H9 (cell line): ENCODE results near the gene CKS2. TPM values are rescaled to one million over a fixed set of nuclear protein-coding genes. Genes with fewer than 3 reads are reported as not detected.

Source experiments
- DNase-seq: peaks from one replicate; pipeline ENCODE4 v3.0.0-alpha.2; 2017
- H2AFZ ChIP-seq: one replicate; pipeline ENCODE4 v1.6.1; 2013; ENCODE audit warnings: mild to moderate bottlenecking, low read length, control low read depth, moderate library complexity
- H2AK5ac ChIP-seq: 2 replicates; pipeline ENCODE4 v1.6.1; 2013; ENCODE audit warnings: low read length, control low read depth, mixed read lengths; ENCODE audit not compliant: insufficient read length
- H2BK120ac ChIP-seq: one replicate; pipeline ENCODE4 v1.6.1; 2013; ENCODE audit warnings: low read depth, mild to moderate bottlenecking, low read length, control low read depth, inconsistent platforms; ENCODE audit not compliant: poor library complexity, severe bottlenecking
- H2BK12ac ChIP-seq: 2 replicates; pipeline ENCODE4 v1.6.1; 2013; ENCODE audit warnings: low read length, control low read depth, mixed read lengths, low read depth; ENCODE audit not compliant: insufficient read length
- H2BK15ac ChIP-seq: 2 replicates; pipeline ENCODE4 v1.6.1; 2013; ENCODE audit warnings: low read depth, low read length, control low read depth
- H2BK20ac ChIP-seq: one replicate; pipeline ENCODE4 v1.6.1; 2013; ENCODE audit warnings: low read depth, mild to moderate bottlenecking, low read length, control low read depth, inconsistent platforms; ENCODE audit not compliant: poor library complexity, severe bottlenecking
- H2BK5ac ChIP-seq: 2 replicates; pipeline ENCODE4 v1.6.1; 2013; ENCODE audit warnings: low read length, control low read depth, mixed read lengths; ENCODE audit not compliant: insufficient read length
- H3K14ac ChIP-seq: 2 replicates; pipeline ENCODE4 v1.6.1; 2013; ENCODE audit warnings: low read length, control low read depth; ENCODE audit not compliant: insufficient read depth
- H3K18ac ChIP-seq: 2 replicates; pipeline ENCODE4 v1.6.1; 2013; ENCODE audit warnings: low read depth, mild to moderate bottlenecking, mixed read lengths, low read length, control low read depth; ENCODE audit not compliant: insufficient read length
- H3K23ac ChIP-seq: 2 replicates; pipeline ENCODE4 v1.6.1; 2013; ENCODE audit warnings: low read length, control low read depth, mixed read lengths, low read depth; ENCODE audit not compliant: insufficient read length
- H3K23me2 ChIP-seq: 2 replicates; pipeline ENCODE4 v1.6.1; 2013; ENCODE audit warnings: low read depth, mild to moderate bottlenecking, mixed read lengths, low read length, control low read depth; ENCODE audit not compliant: insufficient read length, poor library complexity, severe bottlenecking
- H3K27ac ChIP-seq: 2 replicates; pipeline ENCODE4 v1.5.1; 2013; ENCODE audit warnings: low read length, control low read depth, mixed read lengths, low read depth; ENCODE audit not compliant: insufficient read length
- H3K27me3 ChIP-seq: 2 replicates; pipeline ENCODE4 v1.6.1; 2013; ENCODE audit warnings: low read length, control low read depth, inconsistent platforms; ENCODE audit not compliant: insufficient read depth
- H3K4ac ChIP-seq: 2 replicates; pipeline ENCODE4 v1.6.1; 2013; ENCODE audit warnings: low read depth, mild to moderate bottlenecking, control low read depth, inconsistent platforms, low read length, moderate library complexity
- H3K4me1 ChIP-seq: 2 replicates; pipeline ENCODE4 v1.6.1; 2013; ENCODE audit warnings: low read length, control low read depth, inconsistent platforms; ENCODE audit not compliant: insufficient read depth
- H3K4me2 ChIP-seq: 2 replicates; pipeline ENCODE4 v1.6.1; 2013; ENCODE audit warnings: low read length, control low read depth, mixed read lengths; ENCODE audit not compliant: insufficient read length, insufficient read depth
- H3K56ac ChIP-seq: 2 replicates; pipeline ENCODE4 v1.6.1; 2013; ENCODE audit warnings: low read depth, mild to moderate bottlenecking, mixed read lengths, low read length, control low read depth; ENCODE audit not compliant: insufficient read length
- H3K79me1 ChIP-seq: 2 replicates; pipeline ENCODE4 v1.6.1; 2013; ENCODE audit warnings: low read depth, mild to moderate bottlenecking, moderate library complexity, low read length, control low read depth, inconsistent platforms; ENCODE audit not compliant: insufficient read depth, poor library complexity, severe bottlenecking
- H3K79me2 ChIP-seq: 2 replicates; pipeline ENCODE4 v1.6.1; 2013; ENCODE audit warnings: low read length, control low read depth, inconsistent platforms; ENCODE audit not compliant: insufficient read depth
- H3K9ac ChIP-seq: 2 replicates; pipeline ENCODE4 v1.6.1; 2013; ENCODE audit warnings: low read length, control low read depth, mixed read lengths; ENCODE audit not compliant: insufficient read length; ENCODE audit errors: extremely low read depth
- H3K9me3 ChIP-seq: one replicate; pipeline ENCODE4 v1.6.1; 2013; ENCODE audit warnings: low read depth, low read length, inconsistent platforms; ENCODE audit not compliant: control insufficient read depth
- H3T11ph ChIP-seq: one replicate; pipeline ENCODE4 v1.6.1; 2013; ENCODE audit warnings: mild to moderate bottlenecking, low read length, control low read depth, inconsistent platforms
- H4K20me1 ChIP-seq: one replicate; pipeline ENCODE4 v1.6.1; 2013; ENCODE audit not compliant: control insufficient read depth, insufficient read length, insufficient read depth
- H4K5ac ChIP-seq: 2 replicates; pipeline ENCODE4 v1.6.1; 2013; ENCODE audit warnings: low read depth, mild to moderate bottlenecking, mixed read lengths, low read length, control low read depth; ENCODE audit not compliant: insufficient read length
- H4K8ac ChIP-seq: replicated peaks from 2 replicates; pipeline ENCODE4 v1.6.1; 2013; ENCODE audit warnings: low read length, control low read depth, mixed read lengths, low read depth; ENCODE audit not compliant: insufficient read length
- H4K91ac ChIP-seq: 2 replicates; pipeline ENCODE4 v1.6.1; 2013; ENCODE audit warnings: low read depth, mild to moderate bottlenecking, moderate library complexity, mixed read lengths, low read length, control low read depth; ENCODE audit not compliant: insufficient read length
- H3K27ac Mint-ChIP-seq, 3 experiments: 2 replicates in 2 of 3; 3 replicates in 1 of 3; pipeline ENCODE4 v1.8.0; 2020 to 2021; ENCODE audit warnings: mixed read lengths in 3 of 3, mild to moderate bottlenecking in 1 of 3, moderate library complexity in 1 of 3
- H3K27me3 Mint-ChIP-seq: 2 replicates; pipeline ENCODE4 v1.8.0; 2021; ENCODE audit warnings: low read depth, mild to moderate bottlenecking, moderate library complexity, mixed read lengths
- H3K36me3 Mint-ChIP-seq, 3 experiments: 2 replicates in 2 of 3; 3 replicates in 1 of 3; pipeline ENCODE4 v1.8.0; 2020 to 2021; ENCODE audit warnings: low read depth in 3 of 3, mixed read lengths in 3 of 3; ENCODE audit not compliant: insufficient read depth in 1 of 3
- H3K4me1 Mint-ChIP-seq, 2 experiments: 2 replicates each; pipeline ENCODE4 v1.8.0; 2020; ENCODE audit warnings: mixed read lengths in 2 of 2
- H3K4me3 Mint-ChIP-seq, 2 experiments: 2 replicates in 1 of 2; 3 replicates in 1 of 2; pipeline ENCODE4 v1.8.0; 2020 to 2021; ENCODE audit warnings: mild to moderate bottlenecking in 2 of 2, mixed read lengths in 2 of 2, moderate library complexity in 1 of 2
- H3K9me3 Mint-ChIP-seq, 2 experiments: 2 replicates in 1 of 2; 3 replicates in 1 of 2; pipeline ENCODE4 v1.8.0; 2020; ENCODE audit warnings: mild to moderate bottlenecking in 2 of 2, mixed read lengths in 2 of 2, moderate library complexity in 1 of 2
- WGBS: extraction: QIAGEN DNeasy Blood & Tissue Kit; methylation state at CpG from one replicate; pipeline ENCODE4 v1.1.7; 2013; ENCODE audit warnings: missing lambda C conversion rate, low lambda C conversion rate, mixed read lengths; ENCODE audit not compliant: insufficient read length; ENCODE audit errors: extremely low coverage; 5-methylcytosine and 5-hydroxymethylcytosine counted together
- total RNA-seq: library from RNA; stranded (reverse); gene quantifications from 2 replicates; pipeline ENCODE4 v1.2.1, GENCODE V29; 2021
- TF ChIP-seq, protein P1 (sequence below): fragments of 200-600 bp; sonication (generic); conservative IDR thresholded peaks from 3 replicates; pipeline ENCODE4 v1.8.0; 2021; ENCODE audit warnings: antibody characterized with exemption, mild to moderate bottlenecking

Gene CKS2
- total RNA-seq, 1 experiment from 2014 or later = 211 TPM

DNA sequence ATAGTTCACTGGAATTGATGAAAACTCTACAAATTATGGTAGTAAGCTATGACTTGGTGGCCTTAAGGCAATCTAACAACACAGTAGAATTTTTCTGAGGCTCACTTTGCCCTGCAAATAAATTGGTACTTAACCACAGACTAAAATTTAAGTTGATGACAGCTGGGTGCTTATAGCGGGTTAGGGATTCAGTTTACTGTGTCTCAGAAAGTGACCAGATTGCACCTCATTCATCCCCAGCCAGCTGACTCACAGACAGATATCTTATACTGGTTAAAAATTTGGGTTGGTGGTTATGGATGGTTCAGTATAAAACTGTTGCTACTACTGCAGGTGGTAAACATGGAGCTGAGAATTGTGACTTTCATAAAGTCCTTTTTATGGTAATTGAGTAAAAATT lies 2.8 kb downstream of the CKS2 start:
- H3K79me2 ChIP-seq = peaks cover 38% of the 10 kb centered on the region; the same call in 1 of the 2 replicates
- no peak overlapping the region for H3T11ph ChIP-seq
- no peak for DNase-seq
- H4K5ac ChIP-seq = no peak overlapping the region
- H2BK15ac ChIP-seq = no peak overlapping the region
- H4K8ac ChIP-seq = no peak overlapping the region
- no peak overlapping the region for H2BK120ac ChIP-seq
- Mint-ChIP-seq H3K9me3 (no peaks in the 10 kb centered on the region; a peak in 1 of 5 replicates), H3K36me3 (peaks cover 35 to 53% (median 50%) of the 10 kb centered on the region in 3 experiments), H3K4me3 (peak overlapping the region; percentile 90 to 96), H3K4me1 (peaks cover 41 to 45% of the 10 kb centered on the region in 2 experiments), H3K27ac (peak overlapping the region in 2 of 3 experiments; percentile 75 to 93; a peak in 3 of 7 replicates), H3K27me3 (peaks cover 4% of the 10 kb centered on the region; the same call in 1 of the 2 replicates)
- no peak overlapping the region for H3K27ac ChIP-seq
- H4K20me1 ChIP-seq = no peaks in the 10 kb centered on the region
- no peak overlapping the region for H3K56ac ChIP-seq
- H2AFZ ChIP-seq = no peak overlapping the region
- no peak overlapping the region for H3K4ac ChIP-seq
- no peak overlapping the region for H4K91ac ChIP-seq
- no CpG with 5 or more reads among the region's 1 CpG for WGBS
- peak overlapping the region; percentile 48 for H3K4me2 ChIP-seq
- no peaks in the 10 kb centered on the region for H3K79me1 ChIP-seq
- no peak overlapping the region for H3K23ac ChIP-seq
- no peak overlapping the region for H2BK20ac ChIP-seq
- H3K27me3 ChIP-seq = no peaks in the 10 kb centered on the region
- no peak overlapping the region for H3K18ac ChIP-seq
- no peak overlapping the region for H2AK5ac ChIP-seq
- H3K9ac ChIP-seq = peak overlapping the region; percentile 34
- no peaks in the 10 kb centered on the region for H3K23me2 ChIP-seq
- no peak overlapping the region for H2BK12ac ChIP-seq
- TF ChIP-seq, protein P1, sequence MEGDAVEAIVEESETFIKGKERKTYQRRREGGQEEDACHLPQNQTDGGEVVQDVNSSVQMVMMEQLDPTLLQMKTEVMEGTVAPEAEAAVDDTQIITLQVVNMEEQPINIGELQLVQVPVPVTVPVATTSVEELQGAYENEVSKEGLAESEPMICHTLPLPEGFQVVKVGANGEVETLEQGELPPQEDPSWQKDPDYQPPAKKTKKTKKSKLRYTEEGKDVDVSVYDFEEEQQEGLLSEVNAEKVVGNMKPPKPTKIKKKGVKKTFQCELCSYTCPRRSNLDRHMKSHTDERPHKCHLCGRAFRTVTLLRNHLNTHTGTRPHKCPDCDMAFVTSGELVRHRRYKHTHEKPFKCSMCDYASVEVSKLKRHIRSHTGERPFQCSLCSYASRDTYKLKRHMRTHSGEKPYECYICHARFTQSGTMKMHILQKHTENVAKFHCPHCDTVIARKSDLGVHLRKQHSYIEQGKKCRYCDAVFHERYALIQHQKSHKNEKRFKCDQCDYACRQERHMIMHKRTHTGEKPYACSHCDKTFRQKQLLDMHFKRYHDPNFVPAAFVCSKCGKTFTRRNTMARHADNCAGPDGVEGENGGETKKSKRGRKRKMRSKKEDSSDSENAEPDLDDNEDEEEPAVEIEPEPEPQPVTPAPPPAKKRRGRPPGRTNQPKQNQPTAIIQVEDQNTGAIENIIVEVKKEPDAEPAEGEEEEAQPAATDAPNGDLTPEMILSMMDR = no peak
- no peak overlapping the region for H2BK5ac ChIP-seq
- no peak overlapping the region for H3K14ac ChIP-seq
- H3K9me3 ChIP-seq = no peaks in the 10 kb centered on the region
- H3K4me1 ChIP-seq = no peaks in the 10 kb centered on the region
